GM12873 (cell line): ENCODE data around the gene TDRD10.

Experiments used
- CTCF ChIP-seq: IDR thresholded peaks from 2 replicates; pipeline ENCODE4 v1.5.1; 2012; ENCODE audit warnings: low read depth, mild to moderate bottlenecking, moderate library complexity, low read length, control low read depth; ENCODE audit not compliant: insufficient read depth; ENCODE audit errors: missing control alignments

TDRD10 gene

GRCh38 chr1:154501423-154502065 is 475 bp upstream of the TDRD10 start:
- TF ChIP-seq CTCF: no peak

GRCh38 chr1:154502744-154503115 is 711 bp downstream of the TDRD10 start:
- TF ChIP-seq CTCF: no peak

- no peak for TF ChIP-seq CTCF
Observed at GRCh38 chr1:154503898-154504297, 1.9 kb downstream of the TDRD10 start.

GRCh38 chr1:154512760-154513159 is 10.7 kb downstream of the TDRD10 start:
- TF ChIP-seq CTCF: no peak

- TF ChIP-seq CTCF: no peak
Observed at GRCh38 chr1:154514066-154514553, 12.1 kb downstream of the TDRD10 start.

- TF ChIP-seq CTCF: no peak
Observed at GRCh38 chr1:154517661-154518060, 15.6 kb downstream of the TDRD10 start.

GRCh38 chr1:154519591-154519991 is 17.6 kb downstream of the TDRD10 start:
- TF ChIP-seq CTCF: no peak
